PFSK-1 (cell line): ENCODE results near the gene KLF11.

Experiments used
- FOXP2 ChIP-seq: optimal IDR thresholded peaks from 2 replicates; pipeline ENCODE3; 2011; ENCODE audit warnings: borderline replicate concordance, control low read depth, inconsistent platforms; ENCODE audit not compliant: insufficient read depth; ENCODE audit errors: extremely low read length, extremely low read depth
- POLR2AphosphoS5 ChIP-seq: IDR thresholded peaks from 2 replicates; pipeline ENCODE4 v1.6.1; 2012; ENCODE audit warnings: low read depth, mild to moderate bottlenecking, control low read depth, low read length, moderate library complexity
- REST ChIP-seq, 2 experiments: IDR thresholded peaks; 2 replicates each; pipeline versions ENCODE4 v1.6.1 to v1.8.0; 2011 to 2012; ENCODE audit warnings: low read depth in 2 of 2, low read length in 2 of 2, control low read depth in 1 of 2, inconsistent platforms in 1 of 2, mild to moderate bottlenecking in 1 of 2, moderate library complexity in 1 of 2; ENCODE audit not compliant: insufficient read depth in 1 of 2
- SIN3A ChIP-seq: IDR thresholded peaks from 2 replicates; pipeline ENCODE4 v1.6.1; 2012; ENCODE audit warnings: mild to moderate bottlenecking, low read length, moderate library complexity, borderline replicate concordance; ENCODE audit not compliant: insufficient read depth
- TAF1 ChIP-seq: IDR thresholded peaks from 2 replicates; pipeline ENCODE4 v1.6.1; 2012; ENCODE audit warnings: low read length, control low read depth, borderline replicate concordance; ENCODE audit not compliant: insufficient read depth

- TF ChIP-seq SIN3A: no peak
- no peak for TF ChIP-seq TAF1
- no peak for TF ChIP-seq REST (IDR thresholded peaks at IDR 0.05; ENCODE audit: insufficient read depth in 1 of 2, low read depth in 2 of 2, low read length in 2 of 2)
- no peak for TF ChIP-seq POLR2AphosphoS5
- no peak for TF ChIP-seq FOXP2
These were observed 4.5 kb downstream of the KLF11 start for GRCh38 chr2:10047616-10048500.
